WI38 (cell line): Measurements from ENCODE around the gene HS3ST3A1.
A peak's percentile ranks its signal among the peaks of the same experiment; 100 is the strongest.

Source experiments
- H3K4me3 ChIP-seq: 2 replicates; pipeline ENCODE4 v1.5.1; 2011; ENCODE audit warnings: low read depth, mild to moderate bottlenecking, control low read depth, low read length
- CTCF ChIP-seq: IDR thresholded peaks from 2 replicates; pipeline ENCODE4 v1.5.1; 2012; ENCODE audit warnings: low read depth, mild to moderate bottlenecking, control low read depth, low read length

The HS3ST3A1 gene

GRCh38 chr17:13619462-13619861, 17.7 kb upstream of the HS3ST3A1 start:
- no peak for TF ChIP-seq CTCF

GRCh38 chr17:13616031-13616430, 14.3 kb upstream of the HS3ST3A1 start:
- H3K4me3 ChIP-seq = no peak overlapping the region
- no peak for TF ChIP-seq CTCF

More at GRCh38 chr17:13619462-13619861, 17.7 kb upstream of the HS3ST3A1 start:
- H3K4me3 ChIP-seq = no peak overlapping the region

GRCh38 chr17:13609941-13610340, 8.2 kb upstream of the HS3ST3A1 start:
- no peak overlapping the region for H3K4me3 ChIP-seq
- no peak for TF ChIP-seq CTCF

- peak overlapping the region; percentile 89 for H3K4me3 ChIP-seq
- no peak for TF ChIP-seq CTCF
Measured at GRCh38 chr17:13601322-13601775, 380 bp downstream of the HS3ST3A1 start.

GRCh38 chr17:13600475-13601321, 1.0 kb downstream of the HS3ST3A1 start:
- TF ChIP-seq CTCF = no peak
- peak overlapping the region; percentile 89 for H3K4me3 ChIP-seq

- peak overlapping the region; percentile 89 for H3K4me3 ChIP-seq
- no peak for TF ChIP-seq CTCF
Measured at GRCh38 chr17:13599864-13600263, 1.9 kb downstream of the HS3ST3A1 start.

GRCh38 chr17:13599168-13599577, 2.6 kb downstream of the HS3ST3A1 start:
- TF ChIP-seq CTCF = no peak
- H3K4me3 ChIP-seq = peak overlapping the region; percentile 89
